CD4-positive, alpha-beta T cell (primary cell): ENCODE data around the gene DTNB. TPM values are rescaled to one million over a fixed set of nuclear protein-coding genes. Genes with fewer than 3 reads are reported as not detected.
"Not testable (repeated sequence)": the region's sequence is repeated elsewhere in the genome, so short reads cannot be mapped to it uniquely, and the experiment has no call there.

Experiments used
- ATAC-seq: fragments of 200-7000 bp; cut with Tn5 transposase; one replicate; pipeline ENCODE4 v1.10.0; 2022; ENCODE audit warnings: mild to moderate bottlenecking; ENCODE audit not compliant: poor library complexity
- CTCF ChIA-PET: fragments of 350-600 bp; sonication (Branson Sonifier 250); formaldehyde crosslinking; loops from one replicate; lab custom pipeline; 2021; ENCODE audit warnings: antibody characterized with exemption, inconsistent platforms; lab: Charles Lee
- POLR2A ChIA-PET: fragments of 350-600 bp; sonication (Branson Sonifier 250); formaldehyde crosslinking; loops from one replicate; lab custom pipeline; 2021; ENCODE audit warnings: antibody characterized with exemption, inconsistent platforms; lab: Charles Lee
- DNase-seq, 14 experiments: peaks; one replicate each; pipeline ENCODE4 v3.0.0-alpha.2; 2013 to 2020; ENCODE audit warnings: mixed read lengths in 2 of 14
- H3K27ac ChIP-seq, 2 donors: one replicate each; pipeline versions ENCODE4 v1.5.1 to v1.7.0; 2013; ENCODE audit warnings: low read length in 2 of 2, low read depth in 1 of 2, mild to moderate bottlenecking in 1 of 2
- H3K27me3 ChIP-seq, 2 experiments: 1 replicate in 1 of 2; 2 replicates in 1 of 2; pipeline versions ENCODE4 v1.6.1 to v1.7.0; 2013; ENCODE audit warnings: low read length in 2 of 2, control low read depth in 1 of 2, mild to moderate bottlenecking in 1 of 2, moderate library complexity in 1 of 2; ENCODE audit not compliant: insufficient read depth in 2 of 2, control insufficient read depth in 1 of 2
- H3K36me3 ChIP-seq: one replicate; pipeline ENCODE4 v1.6.1; 2013; ENCODE audit warnings: low read length, control low read depth; ENCODE audit not compliant: insufficient read depth
- H3K4me1 ChIP-seq: one replicate; pipeline ENCODE4 v1.6.1; 2013; ENCODE audit warnings: low read length, control low read depth; ENCODE audit not compliant: insufficient read depth
- H3K4me3 ChIP-seq: one replicate; pipeline ENCODE4 v1.5.1; 2013; ENCODE audit warnings: mild to moderate bottlenecking, low read length, moderate library complexity
- H3K9me3 ChIP-seq, 2 experiments: 1 replicate in 1 of 2; 2 replicates in 1 of 2; pipeline versions ENCODE4 v1.6.1 to v1.7.0; 2013; ENCODE audit warnings: low read length in 2 of 2, mild to moderate bottlenecking in 2 of 2, control low read depth in 1 of 2, moderate library complexity in 1 of 2; ENCODE audit not compliant: control insufficient read depth in 1 of 2, insufficient read depth in 1 of 2
- H3K27ac Mint-ChIP-seq: one replicate; pipeline ENCODE4 v1.8.0; 2020; ENCODE audit warnings: mixed read lengths
- H3K27me3 Mint-ChIP-seq: one replicate; pipeline ENCODE4 v1.8.0; 2021; ENCODE audit warnings: mixed read lengths
- H3K36me3 Mint-ChIP-seq: one replicate; pipeline ENCODE4 v1.8.0; 2021; ENCODE audit warnings: low read depth, mixed read lengths
- H3K4me1 Mint-ChIP-seq: one replicate; pipeline ENCODE4 v1.8.0; 2021; ENCODE audit warnings: low read depth, mixed read lengths
- H3K4me3 Mint-ChIP-seq: one replicate; pipeline ENCODE4 v1.8.0; 2020; ENCODE audit warnings: mild to moderate bottlenecking, mixed read lengths
- H3K9me3 Mint-ChIP-seq: one replicate; pipeline ENCODE4 v1.8.0; 2020; ENCODE audit warnings: mixed read lengths
- CTCF ChIP-seq: fragments of 200-600 bp; IDR thresholded peaks from one replicate; pipeline ENCODE4 v1.8.0; 2022; ENCODE audit warnings: antibody characterized with exemption, mild to moderate bottlenecking
- intact Hi-C, 2 experiments: fragments of 100-400 bp; cut with DNase I in 1 of 2; cut with micrococcal nuclease in 1 of 2; formaldehyde crosslinking; loops; one replicate each; pipeline versions ENCODE4 v1.15.1 to v1.9.0; 2023 to 2025; cut with DNase I, micrococcal nuclease
- total RNA-seq, 174 experiments: library from RNA in 2 of 174; stranded (reverse) in 2 of 174; gene quantifications; one replicate each; pipeline ENCODE4 v1.2.3 and lab custom pipeline; 2021 to 2026

Gene DTNB
- total RNA-seq, 2 experiments from 2014 or later, result 30.1 to 33.6 TPM

DNA sequence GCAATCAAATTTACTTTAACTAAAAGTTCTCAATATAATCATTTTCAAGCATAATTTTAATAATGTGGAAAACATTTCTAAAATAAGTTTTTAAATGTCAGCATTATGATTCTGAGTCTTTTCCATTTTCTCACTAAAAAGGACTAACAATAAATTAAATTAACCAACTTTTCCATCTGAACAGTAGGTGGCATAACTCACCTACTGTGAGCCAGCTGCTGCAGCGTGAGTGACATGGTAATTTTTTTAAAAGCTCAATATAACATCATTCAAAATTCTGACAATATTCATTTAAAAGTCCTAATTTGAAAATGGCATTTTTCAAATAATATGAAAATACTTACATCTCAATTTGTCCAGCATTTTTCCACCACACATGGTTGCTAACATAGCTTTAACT lies 66.5 kb downstream of the DTNB start:
- H3K27me3 ChIP-seq, result no peaks in the 10 kb centered on the region
- H3K4me3 ChIP-seq, result no peak overlapping the region
- TF ChIP-seq CTCF, result peak; percentile 69
- POLR2A ChIA-PET, result interaction anchor here (0.7 to 2.3 kb wide), 2 partner anchors 93 to 245 kb away, joined by 4 to 10 read pairs; no protein-coding TSS in a partner anchor
- Mint-ChIP-seq H3K27ac (no peak overlapping the region), H3K27me3 (no peaks in the 10 kb centered on the region), H3K4me3 (no peak overlapping the region), H3K36me3 (no peaks in the 10 kb centered on the region), H3K4me1 (peaks cover 3% of the 10 kb centered on the region), H3K9me3 (no peaks in the 10 kb centered on the region)
- intact Hi-C loops, result loop anchor here (1.0 to 10.0 kb wide), 5 partner anchors 93 to 538 kb away; no protein-coding TSS in a partner anchor
- H3K4me1 ChIP-seq, result no peaks in the 10 kb centered on the region
- no peak overlapping the region for H3K27ac ChIP-seq
- CTCF ChIA-PET, result interaction anchor here (0.6 to 5.6 kb wide), 10 partner anchors 8 to 93 kb away, joined by 3 to 45 read pairs (median 3); no protein-coding TSS in a partner anchor
- ATAC-seq (peak; percentile 44), DNase-seq (peak in 4 of 14 experiments; percentile 17 to 57 (median 49))
- no peaks in the 10 kb centered on the region for H3K9me3 ChIP-seq
- no peaks in the 10 kb centered on the region for H3K36me3 ChIP-seq

DNA sequence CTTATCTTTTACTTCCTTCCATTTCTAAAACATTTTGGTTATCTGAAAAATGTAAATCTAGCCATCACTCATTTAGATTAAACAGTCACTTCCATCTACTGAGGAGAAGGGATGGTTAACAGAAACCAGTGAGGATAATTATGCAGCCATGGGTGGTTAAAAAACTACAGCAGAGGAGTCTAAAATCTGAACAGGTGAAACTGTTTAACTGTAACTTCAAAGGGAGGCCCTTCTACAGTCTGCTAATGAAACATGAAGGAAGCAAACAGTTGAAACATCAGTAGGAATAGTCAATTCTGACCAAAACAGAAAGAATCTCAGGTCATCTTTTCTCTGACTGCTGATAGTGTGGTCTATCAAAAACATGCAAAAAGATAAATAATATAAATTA lies 71.0 kb downstream of the DTNB start:
- ATAC-seq (no peak), DNase-seq (no peak)
- intact Hi-C loops, result loop anchor here in 1 of 2 experiments (10.0 kb wide), 2 partner anchors 352 to 542 kb away; no protein-coding TSS in a partner anchor
- POLR2A ChIA-PET, result no interaction called here
- H3K27ac Mint-ChIP-seq, result no peak overlapping the region
- Histone ChIP-seq H3K9me3 (no peaks in the 10 kb centered on the region), H3K27me3 (no peaks in the 10 kb centered on the region), H3K4me1 (no peaks in the 10 kb centered on the region), H3K4me3 (no peak overlapping the region), H3K36me3 (no peaks in the 10 kb centered on the region), H3K27ac (no peak overlapping the region)
- CTCF ChIA-PET, result no interaction called here
- H3K36me3 Mint-ChIP-seq, result no peaks in the 10 kb centered on the region
- no peaks in the 10 kb centered on the region for H3K9me3 Mint-ChIP-seq
- peaks cover 3% of the 10 kb centered on the region for H3K4me1 Mint-ChIP-seq
- no peak for TF ChIP-seq CTCF
- no peak overlapping the region for H3K4me3 Mint-ChIP-seq
- H3K27me3 Mint-ChIP-seq, result no peaks in the 10 kb centered on the region

GRCh38 chr2:25601711-25602332 lies 71.6 kb downstream of the DTNB start:
- ATAC-seq, H3K27ac Mint-ChIP-seq, H3K4me1 Mint-ChIP-seq, DNase-seq, H3K9me3 Mint-ChIP-seq, H3K9me3 ChIP-seq, H3K4me3 ChIP-seq, H3K27me3 Mint-ChIP-seq, POLR2A ChIA-PET, H3K27ac ChIP-seq, H3K27me3 ChIP-seq, CTCF ChIA-PET, H3K4me1 ChIP-seq, H3K36me3 Mint-ChIP-seq, H3K36me3 ChIP-seq, H3K4me3 Mint-ChIP-seq: not testable (repeated sequence)
- intact Hi-C loops, result loop anchor here in 1 of 2 experiments (10.0 kb wide), 2 partner anchors 353 to 543 kb away; no protein-coding TSS in a partner anchor
